Measurements from ENCODE around the gene ZNF217. TPM values are rescaled to one million over a fixed set of nuclear protein-coding genes. Genes with fewer than 3 reads are reported as not detected.
"Not testable (repeated sequence)": the region's sequence is repeated elsewhere in the genome, so short reads cannot be mapped to it uniquely, and the experiment has no call there.

The ZNF217 gene
- total RNA-seq, 1 experiment from 2014 or later: 46.7 TPM

GRCh38 chr20:53532654-53533312 is 60.9 kb downstream of the ZNF217 start:
- DNase-seq (ENCODE audit: low read depth): not testable (repeated sequence)

DNA sequence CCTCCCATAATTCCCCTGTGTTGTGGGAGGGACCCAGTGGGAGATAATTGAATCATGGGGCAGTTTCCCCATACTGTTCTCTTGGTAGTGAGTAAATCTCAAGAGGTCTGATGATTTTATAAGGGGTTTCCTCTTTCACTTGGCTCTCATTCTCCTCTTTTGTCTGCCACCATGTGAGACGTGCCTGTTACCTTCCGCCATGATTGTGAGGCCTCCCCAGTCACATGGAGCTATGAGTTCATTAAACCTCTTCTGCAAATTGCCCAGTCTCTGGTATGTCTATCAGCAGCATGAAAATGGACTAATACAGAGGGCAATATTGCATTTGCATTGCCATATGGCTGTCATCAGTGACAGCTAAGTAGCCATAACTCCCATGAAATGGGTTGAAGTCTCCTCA is 63.2 kb downstream of the ZNF217 start:
- DNase-seq (ENCODE audit: low read depth): no peak

GRCh38 chr20:53529658-53530057 is 64.0 kb downstream of the ZNF217 start:
- no peak for DNase-seq (ENCODE audit: low read depth)

DNA sequence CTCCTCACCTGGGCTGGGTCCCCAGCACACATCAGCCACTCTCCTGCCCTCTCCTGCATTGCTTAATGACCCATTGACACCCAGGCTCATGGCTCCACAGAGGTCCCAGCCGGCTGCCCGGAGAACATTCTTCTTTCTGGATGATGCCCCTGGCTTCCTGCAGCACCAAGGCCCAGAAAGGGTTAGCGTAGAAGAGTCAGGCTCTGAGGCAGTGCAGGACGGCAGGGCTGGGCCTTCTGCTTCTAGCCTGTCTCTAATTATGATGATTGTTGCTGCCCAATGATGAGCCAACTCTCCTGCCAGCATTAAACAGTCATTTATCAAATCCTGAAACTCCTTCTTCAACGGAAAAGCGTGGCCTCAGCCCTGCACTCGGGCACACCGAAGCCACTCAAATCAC is 66.4 kb downstream of the ZNF217 start:
- no peak for DNase-seq (ENCODE audit: low read depth)

- DNase-seq (ENCODE audit: low read depth): no peak
These were observed 68.9 kb downstream of the ZNF217 start for GRCh38 chr20:53524589-53525312.

GRCh38 chr20:53523615-53524014 is 70.0 kb downstream of the ZNF217 start:
- not testable (repeated sequence) for DNase-seq (ENCODE audit: low read depth)

GRCh38 chr20:53522696-53523095 is 70.9 kb downstream of the ZNF217 start:
- DNase-seq (ENCODE audit: low read depth): no peak

DNA sequence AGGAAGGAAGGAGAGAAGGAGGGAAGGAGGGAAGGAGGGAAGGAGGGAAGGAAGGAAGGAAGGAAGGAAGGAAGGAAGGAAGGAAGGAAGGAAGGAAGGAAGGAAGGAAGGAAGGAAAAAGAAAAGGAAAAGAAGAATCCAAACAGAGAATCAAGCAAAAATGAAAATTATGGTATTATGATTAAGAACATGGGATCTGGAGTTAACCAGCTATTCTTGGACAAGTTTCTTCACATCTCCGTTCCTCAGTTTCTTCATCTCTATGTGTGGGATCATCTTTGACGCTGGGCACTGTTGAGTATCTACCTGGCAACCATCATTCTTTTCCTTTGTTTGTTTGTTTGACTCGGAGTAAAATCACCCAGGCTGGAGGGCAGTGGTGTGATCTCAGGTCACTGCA is 71.6 kb downstream of the ZNF217 start:
- no peak for DNase-seq (ENCODE audit: low read depth)

DNA sequence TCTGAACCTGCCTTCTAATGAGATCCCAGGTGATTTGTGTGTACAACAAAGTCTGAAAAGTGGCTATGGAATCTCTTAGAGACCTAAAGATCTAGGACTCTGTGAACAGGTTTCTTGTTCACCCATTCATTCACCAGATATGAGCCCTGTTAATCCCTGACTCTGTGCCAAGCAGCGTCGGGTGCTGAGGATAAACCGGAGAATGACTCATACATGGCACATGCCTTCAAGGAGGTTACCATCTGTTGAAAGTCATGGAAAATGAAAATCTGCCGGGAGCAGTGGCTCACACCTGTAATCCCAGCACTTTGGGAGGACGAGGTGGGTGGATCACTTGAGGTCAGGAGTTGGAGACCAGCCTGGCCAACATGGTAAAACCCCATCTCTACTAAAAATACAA is 72.2 kb downstream of the ZNF217 start:
- peak; percentile 94 for DNase-seq (ENCODE audit: low read depth)

GRCh38 chr20:53517146-53517545 is 76.5 kb downstream of the ZNF217 start:
- DNase-seq (ENCODE audit: low read depth): peak; percentile 48
